Ectodermal cell (in vitro differentiated cells): ENCODE measurements around the gene PLXNB1.
A peak's percentile ranks its signal among the peaks of the same experiment; 100 is the strongest.

Experiments used
- H3K27ac ChIP-seq: 2 replicates; pipeline ENCODE4 v1.7.0; 2013; ENCODE audit warnings: mild to moderate bottlenecking, low read depth, low read length; ENCODE audit not compliant: insufficient read depth, poor library complexity, severe bottlenecking
- H3K27me3 ChIP-seq: 2 replicates; pipeline ENCODE4 v1.7.0; 2013; ENCODE audit warnings: mild to moderate bottlenecking, low read length; ENCODE audit not compliant: insufficient read depth, control insufficient read depth, poor library complexity, severe bottlenecking
- H3K36me3 ChIP-seq: one replicate; pipeline ENCODE4 v1.7.0; 2013; ENCODE audit warnings: low read length; ENCODE audit not compliant: control insufficient read depth, insufficient read depth
- H3K4me1 ChIP-seq: one replicate; pipeline ENCODE4 v1.7.0; 2013; ENCODE audit warnings: low read length; ENCODE audit not compliant: control insufficient read depth, insufficient read depth
- H3K4me3 ChIP-seq: 2 replicates; pipeline ENCODE4 v1.7.0; 2013; ENCODE audit warnings: low read depth, low read length, control low read depth; ENCODE audit not compliant: insufficient read depth
- H3K9me3 ChIP-seq: 2 replicates; pipeline ENCODE4 v1.7.0; 2013; ENCODE audit warnings: mild to moderate bottlenecking, low read length, moderate library complexity; ENCODE audit not compliant: control insufficient read depth
- WGBS, 2 experiments: methylation state at CpG; one replicate each; pipeline ENCODE4 v1.1.7; 2013; ENCODE audit warnings: missing lambda C conversion rate in 2 of 2; 5-methylcytosine and 5-hydroxymethylcytosine counted together

PLXNB1 gene

GRCh38 chr3:48446043-48446424 lies 16.1 kb upstream of the PLXNB1 start:
- no peaks in the 10 kb centered on the region for H3K9me3 ChIP-seq
- H3K36me3 ChIP-seq = peaks cover 14% of the 10 kb centered on the region
- peak overlapping the region; percentile 96 for H3K4me3 ChIP-seq
- WGBS, 2 experiments = 19 to 22% methylated on average over 6 of the region's 6 CpGs
- H3K27me3 ChIP-seq = no peaks in the 10 kb centered on the region
- peaks cover 22% of the 10 kb centered on the region for H3K4me1 ChIP-seq
- H3K27ac ChIP-seq = no peak overlapping the region

GRCh38 chr3:48445277-48445882 lies 15.5 kb upstream of the PLXNB1 start:
- Histone ChIP-seq H3K9me3 (no peaks in the 10 kb centered on the region), H3K27ac (no peak overlapping the region), H3K27me3 (no peaks in the 10 kb centered on the region), H3K36me3 (peaks cover 14% of the 10 kb centered on the region), H3K4me1 (peaks cover 22% of the 10 kb centered on the region), H3K4me3 (peak overlapping the region; percentile 96)
- WGBS, 2 experiments = 92 to 93% methylated on average over 6 of the region's 6 CpGs

- peaks cover 14% of the 10 kb centered on the region for H3K36me3 ChIP-seq
- H3K27ac ChIP-seq = no peak overlapping the region
- H3K4me3 ChIP-seq = no peak overlapping the region
- H3K27me3 ChIP-seq = no peaks in the 10 kb centered on the region
- 91 to 95% methylated on average over 6 of the region's 6 CpGs for WGBS, 2 experiments
- no peaks in the 10 kb centered on the region for H3K9me3 ChIP-seq
- H3K4me1 ChIP-seq = peaks cover 12% of the 10 kb centered on the region
Observed at GRCh38 chr3:48441940-48442339, 12.1 kb upstream of the PLXNB1 start.

GRCh38 chr3:48440590-48440958 lies 10.7 kb upstream of the PLXNB1 start:
- no peaks in the 10 kb centered on the region for H3K27me3 ChIP-seq
- no peak overlapping the region for H3K27ac ChIP-seq
- WGBS, 2 experiments = 2% methylated on average over 21 of the region's 21 CpGs
- H3K4me1 ChIP-seq = peaks cover 8% of the 10 kb centered on the region
- H3K9me3 ChIP-seq = no peaks in the 10 kb centered on the region
- H3K4me3 ChIP-seq = peak overlapping the region; percentile 96
- H3K36me3 ChIP-seq = peaks cover 14% of the 10 kb centered on the region

- H3K9me3 ChIP-seq = no peaks in the 10 kb centered on the region
- peaks cover 7% of the 10 kb centered on the region for H3K4me1 ChIP-seq
- WGBS, 2 experiments = 0% methylated on average over 54 of the region's 54 CpGs
- no peaks in the 10 kb centered on the region for H3K27me3 ChIP-seq
- H3K36me3 ChIP-seq = peaks cover 14% of the 10 kb centered on the region
- H3K27ac ChIP-seq = no peak within 1 kb of the TSS
- peak within 1 kb of the TSS; percentile 96 for H3K4me3 ChIP-seq
Observed at GRCh38 chr3:48439820-48440589, 10.1 kb upstream of the PLXNB1 start, which contains the start of the genes CCDC51 and TMA7. TSS of gene CCDC51 (minus strand) at chr3:48440119. CDS start at chr3:48435128, 4,991 bp downstream. TSS of gene TMA7 (plus strand) at chr3:48440257. CDS start at chr3:48440297, 40 bp downstream.

- no peaks in the 10 kb centered on the region for H3K27me3 ChIP-seq
- H3K36me3 ChIP-seq = peaks cover 12% of the 10 kb centered on the region
- no peak overlapping the region for H3K27ac ChIP-seq
- H3K4me1 ChIP-seq = peaks cover 7% of the 10 kb centered on the region
- no peak overlapping the region for H3K4me3 ChIP-seq
- no peaks in the 10 kb centered on the region for H3K9me3 ChIP-seq
- WGBS, 2 experiments = 87 to 92% methylated on average over 4 of the region's 4 CpGs
Observed at GRCh38 chr3:48437812-48438211, 7.9 kb upstream of the PLXNB1 start.

- Histone ChIP-seq H3K27me3 (no peaks in the 10 kb centered on the region), H3K36me3 (peaks cover 15% of the 10 kb centered on the region), H3K9me3 (no peaks in the 10 kb centered on the region), H3K27ac (no peak overlapping the region), H3K4me1 (peaks cover 6% of the 10 kb centered on the region), H3K4me3 (no peak overlapping the region)
- WGBS, 2 experiments = 91 to 92% methylated on average over 7 of the region's 7 CpGs
Observed at GRCh38 chr3:48436855-48437254, 7.0 kb upstream of the PLXNB1 start.

GRCh38 chr3:48436477-48436787 lies 6.5 kb upstream of the PLXNB1 start:
- 45% methylated on average over 1 of the region's 1 CpG for WGBS, 2 experiments
- H3K4me1 ChIP-seq = peaks cover 2% of the 10 kb centered on the region
- H3K4me3 ChIP-seq = no peak overlapping the region
- H3K27ac ChIP-seq = no peak overlapping the region
- no peaks in the 10 kb centered on the region for H3K9me3 ChIP-seq
- no peaks in the 10 kb centered on the region for H3K27me3 ChIP-seq
- peaks cover 18% of the 10 kb centered on the region for H3K36me3 ChIP-seq

- peaks cover 23% of the 10 kb centered on the region for H3K36me3 ChIP-seq
- 54% methylated on average over 7 of the region's 7 CpGs for WGBS, 2 experiments
- H3K4me3 ChIP-seq = no peak overlapping the region
- H3K9me3 ChIP-seq = no peaks in the 10 kb centered on the region
- no peak overlapping the region for H3K27ac ChIP-seq
- H3K27me3 ChIP-seq = no peaks in the 10 kb centered on the region
- H3K4me1 ChIP-seq = no peaks in the 10 kb centered on the region
Observed at GRCh38 chr3:48435774-48436476, 6.0 kb upstream of the PLXNB1 start.

GRCh38 chr3:48435223-48435595 lies 5.3 kb upstream of the PLXNB1 start:
- 93 to 94% methylated on average over 4 of the region's 4 CpGs for WGBS, 2 experiments
- Histone ChIP-seq H3K27me3 (no peaks in the 10 kb centered on the region), H3K27ac (no peak overlapping the region), H3K4me3 (no peak overlapping the region), H3K4me1 (peaks cover 4% of the 10 kb centered on the region), H3K9me3 (no peaks in the 10 kb centered on the region), H3K36me3 (peaks cover 23% of the 10 kb centered on the region)
